Mucosa of descending colon (tissue), 3 donors: ENCODE data around the gene CBX8. TPM values are rescaled to one million over a fixed set of nuclear protein-coding genes. Genes with fewer than 3 reads are reported as not detected.
A peak's percentile ranks its signal among the peaks of the same experiment; 100 is the strongest.

Source experiments
- ATAC-seq: fragments of 200-7000 bp; cut with Tn5 transposase; one replicate; pipeline ENCODE4 v1.9.1; 2020; ENCODE audit warnings: mild to moderate bottlenecking, moderate library complexity
- DNase-seq, 3 donors: peaks; one replicate each; pipeline ENCODE4 v3.0.0-alpha.2; 2020
- H3K36me3 ChIP-seq: fragments of 200-600 bp; one replicate; pipeline ENCODE4 v1.8.0; 2021; ENCODE audit warnings: low read depth, mild to moderate bottlenecking
- H3K4me1 ChIP-seq: fragments of 200-600 bp; one replicate; pipeline ENCODE4 v1.8.0; 2021; ENCODE audit warnings: low read depth, mild to moderate bottlenecking
- H3K4me3 ChIP-seq: fragments of 200-600 bp; one replicate; pipeline ENCODE4 v1.8.0; 2021; ENCODE audit warnings: mild to moderate bottlenecking
- H3K9me3 ChIP-seq: fragments of 200-600 bp; one replicate; pipeline ENCODE4 v1.8.0; 2021; ENCODE audit warnings: mild to moderate bottlenecking
- intact Hi-C, 2 donors: fragments of 100-400 bp; cut with DNase I in 1 of 2; cut with micrococcal nuclease in 1 of 2; formaldehyde crosslinking; loops; one replicate each; pipeline versions ENCODE4 v1.11.0 to v1.11.1; 2022; cut with DNase I, micrococcal nuclease
- total RNA-seq, 3 donors: library from RNA; stranded (reverse); fragmentation: NEBNext Ultra II Directional in 2 of 3; extraction: Animal tissue kit (Norgen Biotek cat#: 25700) in 2 of 3; gene quantifications; one replicate each; pipeline versions ENCODE4 v1.2.1 to v1.2.4, GENCODE V29; 2021 to 2023
- TF ChIP-seq, protein P1 (sequence below): fragments of 200-600 bp; IDR thresholded peaks from one replicate; pipeline ENCODE4 v1.8.0; 2022; ENCODE audit warnings: antibody characterized with exemption, mild to moderate bottlenecking
- donor health status: DM: no; HTN: no; CAD: no; lungs with moderate emphysema.
- donor health status: DM: no; HTN: no; CAD: no.
- donor health status: DM: no; HTN: yes; CAD: no.

Gene CBX8
- total RNA-seq, 3 donors from 2014 or later, result 3.4 to 4.7 (median 4.0) TPM

- DNase-seq (peak in 1 of 3 donors; percentile 55), ATAC-seq (no peak)
- Histone ChIP-seq H3K9me3 (no peaks in the 10 kb centered on the region), H3K4me1 (peaks cover 48% of the 10 kb centered on the region), H3K4me3 (no peak overlapping the region), H3K36me3 (peaks cover 3% of the 10 kb centered on the region)
- TF ChIP-seq, protein P1, sequence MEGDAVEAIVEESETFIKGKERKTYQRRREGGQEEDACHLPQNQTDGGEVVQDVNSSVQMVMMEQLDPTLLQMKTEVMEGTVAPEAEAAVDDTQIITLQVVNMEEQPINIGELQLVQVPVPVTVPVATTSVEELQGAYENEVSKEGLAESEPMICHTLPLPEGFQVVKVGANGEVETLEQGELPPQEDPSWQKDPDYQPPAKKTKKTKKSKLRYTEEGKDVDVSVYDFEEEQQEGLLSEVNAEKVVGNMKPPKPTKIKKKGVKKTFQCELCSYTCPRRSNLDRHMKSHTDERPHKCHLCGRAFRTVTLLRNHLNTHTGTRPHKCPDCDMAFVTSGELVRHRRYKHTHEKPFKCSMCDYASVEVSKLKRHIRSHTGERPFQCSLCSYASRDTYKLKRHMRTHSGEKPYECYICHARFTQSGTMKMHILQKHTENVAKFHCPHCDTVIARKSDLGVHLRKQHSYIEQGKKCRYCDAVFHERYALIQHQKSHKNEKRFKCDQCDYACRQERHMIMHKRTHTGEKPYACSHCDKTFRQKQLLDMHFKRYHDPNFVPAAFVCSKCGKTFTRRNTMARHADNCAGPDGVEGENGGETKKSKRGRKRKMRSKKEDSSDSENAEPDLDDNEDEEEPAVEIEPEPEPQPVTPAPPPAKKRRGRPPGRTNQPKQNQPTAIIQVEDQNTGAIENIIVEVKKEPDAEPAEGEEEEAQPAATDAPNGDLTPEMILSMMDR, result no peak
- intact Hi-C loops, result no loop called here
Measured at GRCh38 chr17:79798299-79799173, 1.7 kb upstream of the CBX8 start.

GRCh38 chr17:79797492-79798298 is 818 bp upstream of the CBX8 start:
- peak in 1 of 3 donors; percentile 65 for DNase-seq
- Histone ChIP-seq H3K4me3 (peak overlapping the region; percentile 34), H3K9me3 (no peaks in the 10 kb centered on the region), H3K36me3 (peaks cover 3% of the 10 kb centered on the region), H3K4me1 (peaks cover 47% of the 10 kb centered on the region)
- peak; percentile 20 for ATAC-seq
- intact Hi-C loops, result no loop called here
- TF ChIP-seq, protein P1, result no peak

DNA sequence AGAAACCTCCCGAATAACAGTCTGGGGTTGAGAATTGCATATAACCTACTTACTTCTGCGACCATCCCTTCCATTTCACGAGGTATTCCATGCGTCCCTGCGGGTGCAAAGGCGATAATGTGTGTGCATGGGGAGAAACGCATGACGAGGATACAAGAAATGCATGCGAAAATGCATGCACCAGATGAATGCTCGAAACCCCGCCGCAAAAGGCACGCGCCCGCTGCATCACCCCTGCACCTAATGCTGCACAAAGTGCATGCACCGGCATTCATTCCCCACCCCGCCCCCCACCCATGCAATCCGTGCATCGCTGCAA is 474 bp downstream of the CBX8 start:
- TF ChIP-seq, protein P1, result no peak
- Histone ChIP-seq H3K9me3 (no peaks in the 10 kb centered on the region), H3K4me1 (peaks cover 46% of the 10 kb centered on the region), H3K4me3 (peak overlapping the region; percentile 34), H3K36me3 (peaks cover 3% of the 10 kb centered on the region)
- ATAC-seq, result no peak
- no peak for DNase-seq
- intact Hi-C loops, result no loop called here

DNA sequence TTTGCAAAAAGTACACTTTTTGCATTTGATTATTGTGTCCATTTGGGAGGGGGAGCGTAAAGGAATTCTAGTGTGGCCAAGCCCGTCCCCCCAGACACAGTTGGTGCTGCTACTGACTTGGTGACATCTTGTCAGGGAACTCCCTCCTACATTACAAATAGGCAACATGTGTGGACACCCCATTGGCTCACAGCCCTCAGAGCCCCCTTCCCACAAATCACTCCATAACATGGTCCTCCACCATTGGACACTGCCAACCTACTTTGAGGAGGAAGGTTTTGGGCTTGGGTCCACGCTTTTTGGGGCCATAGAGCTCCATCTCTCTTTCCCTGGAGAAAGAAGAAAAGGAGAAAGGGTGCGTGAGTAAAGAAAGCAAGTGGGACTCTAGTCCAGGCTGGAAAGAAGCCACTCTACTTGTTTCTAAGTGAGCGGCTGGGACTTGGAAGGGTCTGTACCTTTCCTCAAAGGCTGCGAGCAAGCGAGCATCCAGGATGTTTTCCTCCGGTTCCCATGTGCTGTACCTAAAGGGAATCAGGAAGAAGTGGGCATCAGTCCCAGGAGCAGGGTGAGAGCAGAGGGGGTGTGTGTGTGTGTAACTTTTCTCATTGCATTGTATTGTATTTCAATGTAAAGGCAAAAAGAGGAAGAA is 958 bp downstream of the CBX8 start:
- Histone ChIP-seq H3K4me1 (peaks cover 41% of the 10 kb centered on the region), H3K4me3 (no peak overlapping the region), H3K36me3 (peaks cover 3% of the 10 kb centered on the region), H3K9me3 (no peaks in the 10 kb centered on the region)
- intact Hi-C loops, result no loop called here
- TF ChIP-seq, protein P1, result no peak
- no peak for ATAC-seq
- DNase-seq, result no peak

- peaks cover 36% of the 10 kb centered on the region for H3K4me1 ChIP-seq
- H3K36me3 ChIP-seq, result peaks cover 3% of the 10 kb centered on the region
- H3K4me3 ChIP-seq, result no peak overlapping the region
- TF ChIP-seq, protein P1, result no peak
- H3K9me3 ChIP-seq, result no peaks in the 10 kb centered on the region
- ATAC-seq, result no peak
- DNase-seq, result peak in 1 of 3 donors; percentile 58
- intact Hi-C loops, result loop anchor here in 1 of 2 donors (5.0 kb wide), 1 partner anchor 197 kb away; no protein-coding TSS in a partner anchor
Measured at GRCh38 chr17:79794659-79795511, 2.0 kb downstream of the CBX8 start.
